Measurements from ENCODE around the gene ABHD16A. TPM values are rescaled to one million over a fixed set of nuclear protein-coding genes. Genes with fewer than 3 reads are reported as not detected.

The ABHD16A gene
- total RNA-seq, 1 donor = 23.5 TPM

DNA sequence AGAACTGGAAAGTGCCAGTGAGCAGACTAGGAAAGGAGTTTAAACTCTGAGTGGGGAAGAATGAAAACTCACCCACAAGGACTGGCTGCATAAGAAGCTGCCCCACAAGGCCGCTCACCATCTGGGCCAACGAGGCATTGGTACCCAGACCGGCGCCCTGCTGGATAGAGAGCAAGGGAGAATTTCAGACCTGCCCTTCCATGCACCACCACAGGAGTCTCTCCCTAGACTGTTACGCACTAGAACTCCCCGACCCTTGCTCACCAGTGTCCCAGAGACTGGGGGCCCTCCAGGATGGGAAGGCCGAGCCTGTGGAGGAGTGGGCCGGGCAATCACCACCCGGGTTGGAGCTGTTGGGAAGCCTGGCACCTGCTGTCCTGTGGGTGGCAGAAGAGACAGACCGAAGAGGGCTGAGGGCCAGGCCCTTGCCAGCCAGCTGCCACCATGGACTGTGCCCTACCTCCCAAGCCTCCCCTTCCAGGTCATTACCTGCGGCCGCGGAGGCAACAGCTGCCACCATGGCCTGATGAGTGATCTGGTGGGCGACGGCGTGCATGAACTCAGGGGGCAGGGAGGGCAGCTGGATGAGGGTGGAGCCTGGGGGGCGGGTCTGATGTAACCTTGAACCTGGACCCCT, 59.2 kb downstream of the ABHD16A start:
- no peak overlapping the region for H3K4me3 ChIP-seq (ENCODE audit: low read depth, low read length)
- no peak for TF ChIP-seq CTCF (IDR thresholded peaks at IDR 0.05; ENCODE audit: insufficient read depth, low read length)
- DNase-seq (ENCODE audit: low read depth) = no peak

GRCh38 chr6:31642798-31643570, 60.1 kb downstream of the ABHD16A start:
- H3K4me3 ChIP-seq (ENCODE audit: low read depth, low read length) = no peak overlapping the region

GRCh38 chr6:31641370-31641769, 61.8 kb downstream of the ABHD16A start:
- no peak for DNase-seq (ENCODE audit: low read depth)
- no peak overlapping the region for H3K4me3 ChIP-seq (ENCODE audit: low read depth, low read length)
- no peak for TF ChIP-seq CTCF (IDR thresholded peaks at IDR 0.05; ENCODE audit: insufficient read depth, low read length)

More at GRCh38 chr6:31642798-31643570, 60.1 kb downstream of the ABHD16A start:
- TF ChIP-seq CTCF (IDR thresholded peaks at IDR 0.05; ENCODE audit: insufficient read depth, low read length) = no peak
- no peak for DNase-seq (ENCODE audit: low read depth)

DNA sequence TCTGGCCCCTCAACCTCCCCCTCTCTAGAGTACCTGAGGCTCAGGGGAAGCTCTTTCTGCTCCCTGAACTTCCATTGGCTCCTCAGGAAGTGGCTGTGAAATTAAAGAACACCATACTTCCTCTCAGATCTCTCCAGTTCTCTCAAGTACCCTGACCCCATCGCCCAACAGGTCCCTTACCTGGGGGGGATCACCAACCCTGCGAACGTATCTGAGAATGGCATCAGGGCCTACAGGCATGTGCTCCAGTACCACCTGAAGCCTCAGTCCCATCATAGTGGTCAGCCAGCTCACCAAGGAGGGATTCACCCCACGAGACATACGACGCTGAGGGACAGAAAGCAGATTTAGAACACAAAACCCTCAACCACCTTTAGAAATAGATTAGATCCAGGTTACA, 62.5 kb downstream of the ABHD16A start:
- TF ChIP-seq CTCF (IDR thresholded peaks at IDR 0.05; ENCODE audit: insufficient read depth, low read length) = no peak
- DNase-seq (ENCODE audit: low read depth) = no peak
- no peak overlapping the region for H3K4me3 ChIP-seq (ENCODE audit: low read depth, low read length)

- H3K4me3 ChIP-seq (ENCODE audit: low read depth, low read length) = no peak overlapping the region
- TF ChIP-seq CTCF (IDR thresholded peaks at IDR 0.05; ENCODE audit: insufficient read depth, low read length) = no peak
- no peak for DNase-seq (ENCODE audit: low read depth)
Measured at GRCh38 chr6:31639449-31639861, 63.7 kb downstream of the ABHD16A start.

DNA sequence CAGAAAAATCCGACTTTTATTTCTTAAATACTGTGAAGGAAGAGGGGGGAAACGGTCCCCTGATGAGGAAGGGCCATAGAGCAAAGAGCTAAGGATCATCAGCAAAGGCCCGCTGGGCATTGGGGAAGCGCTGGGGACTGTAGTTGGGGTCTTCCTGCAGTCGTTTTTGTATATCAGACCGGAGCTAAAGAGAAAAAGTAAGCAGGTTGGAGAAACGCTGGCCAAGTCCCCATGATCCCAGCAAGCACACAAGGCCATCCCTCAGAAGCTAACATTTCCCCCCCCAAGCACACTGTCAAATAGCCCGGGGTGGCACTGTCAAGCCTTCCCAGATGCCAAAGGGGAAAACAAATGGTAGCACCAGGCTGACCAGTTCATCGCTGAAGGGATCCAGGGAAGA, 64.1 kb downstream of the ABHD16A start:
- no peak for DNase-seq (ENCODE audit: low read depth)

More for the DNA sequence above, 64.1 kb downstream of the ABHD16A start:
- no peak for TF ChIP-seq CTCF (IDR thresholded peaks at IDR 0.05; ENCODE audit: insufficient read depth, low read length)
- H3K4me3 ChIP-seq (ENCODE audit: low read depth, low read length) = no peak overlapping the region

Small RNA genes lying within 50 kb of the gene (small RNA-seq; reads per million reads assigned to genes)
- gene LY6G6D = not detected
- not detected for gene MIR4646
- not detected for gene RF00019

Other genes with a start within 250 kb of the ABHD16A start
- 3.4 and 16.6 TPM in 2 replicates for gene MICB, start 205.2 kb downstream of the ABHD16A start, total RNA-seq (ENCODE audit: low replicate concordance)
- gene MCCD1, start 174.4 kb downstream of the ABHD16A start, total RNA-seq (ENCODE audit: low replicate concordance) = not detected in 2 replicates
- 197 and 290 TPM in 2 replicates for gene DDX39B, start 161.3 kb downstream of the ABHD16A start, total RNA-seq (ENCODE audit: low replicate concordance)
- 3.8 and 6.7 TPM in 2 replicates for gene ATP6V1G2, start 156.7 kb downstream of the ABHD16A start, total RNA-seq (ENCODE audit: low replicate concordance)
- 20.0 and 48.7 TPM in 2 replicates for gene NFKBIL1, start 155.7 kb downstream of the ABHD16A start, total RNA-seq (ENCODE audit: low replicate concordance)
- not detected in 2 replicates for gene LTA, start 131.0 kb downstream of the ABHD16A start, total RNA-seq (ENCODE audit: low replicate concordance)
- not detected in 2 replicates for gene TNF, start 127.8 kb downstream of the ABHD16A start, total RNA-seq (ENCODE audit: low replicate concordance)
- not detected in 2 replicates for gene LTB, start 120.9 kb downstream of the ABHD16A start, total RNA-seq (ENCODE audit: low replicate concordance)
- not detected in 2 replicates for gene LST1, start 117.0 kb downstream of the ABHD16A start, total RNA-seq (ENCODE audit: low replicate concordance)
- gene NCR3, start 110.3 kb downstream of the ABHD16A start, total RNA-seq (ENCODE audit: low replicate concordance) = not detected in 2 replicates
- gene AIF1, start 88.1 kb downstream of the ABHD16A start, total RNA-seq (ENCODE audit: low replicate concordance) = not detected in 2 replicates
- 24.0 and 68.0 TPM in 2 replicates for gene PRRC2A, start 82.6 kb downstream of the ABHD16A start, total RNA-seq (ENCODE audit: low replicate concordance)
- gene BAG6, start 50.7 kb downstream of the ABHD16A start, total RNA-seq (ENCODE audit: low replicate concordance) = 109 and 161 TPM in 2 replicates
- 2.0 TPM in 1 of 2 replicates, not detected in the other for gene APOM, start 47.4 kb downstream of the ABHD16A start, total RNA-seq (ENCODE audit: low replicate concordance)
- gene C6orf47, start 42.5 kb downstream of the ABHD16A start, total RNA-seq (ENCODE audit: low replicate concordance) = 18.4 and 26.3 TPM in 2 replicates
- 19.9 and 69.8 TPM in 2 replicates for gene GPANK1, start 38.3 kb downstream of the ABHD16A start, total RNA-seq (ENCODE audit: low replicate concordance)
- 134 and 214 TPM in 2 replicates for gene CSNK2B, start 37.2 kb downstream of the ABHD16A start, total RNA-seq (ENCODE audit: low replicate concordance)
- gene LY6G5B, start 33.3 kb downstream of the ABHD16A start, total RNA-seq (ENCODE audit: low replicate concordance) = 2.8 and 4.5 TPM in 2 replicates
- 1.1 TPM in 1 of 2 replicates, not detected in the other for gene LY6G5C, start 22.3 kb downstream of the ABHD16A start, total RNA-seq (ENCODE audit: low replicate concordance)
- gene LY6G6F, start 3.5 kb upstream of the ABHD16A start, total RNA-seq (ENCODE audit: low replicate concordance) = not detected in 2 replicates
- not detected in 2 replicates for gene LY6G6D, start 12.0 kb upstream of the ABHD16A start, total RNA-seq (ENCODE audit: low replicate concordance)
- gene LY6G6C, start 18.4 kb upstream of the ABHD16A start, total RNA-seq (ENCODE audit: low replicate concordance) = not detected in 2 replicates
- gene MPIG6B, start 20.0 kb upstream of the ABHD16A start, total RNA-seq (ENCODE audit: low replicate concordance) = not detected in 2 replicates
- 70.5 and 223 TPM in 2 replicates for gene DDAH2, start 26.0 kb upstream of the ABHD16A start, total RNA-seq (ENCODE audit: low replicate concordance)
- gene CLIC1, start 33.2 kb upstream of the ABHD16A start, total RNA-seq (ENCODE audit: low replicate concordance) = 174 and 576 TPM in 2 replicates
- 3.1 and 23.0 TPM in 2 replicates for gene MSH5, start 36.7 kb upstream of the ABHD16A start, total RNA-seq (ENCODE audit: low replicate concordance)
- 0.90 and 6.2 TPM in 2 replicates for gene SAPCD1, start 59.3 kb upstream of the ABHD16A start, total RNA-seq (ENCODE audit: low replicate concordance)
- 0.36 and 0.90 TPM in 2 replicates for gene VWA7, start 74.0 kb upstream of the ABHD16A start, total RNA-seq (ENCODE audit: low replicate concordance)
- 19.6 and 68.8 TPM in 2 replicates for gene VARS1, start 92.4 kb upstream of the ABHD16A start, total RNA-seq (ENCODE audit: low replicate concordance)
- 49.5 and 88.3 TPM in 2 replicates for gene LSM2, start 103.6 kb upstream of the ABHD16A start, total RNA-seq (ENCODE audit: low replicate concordance)
- 1.4 and 2.4 TPM in 2 replicates for gene HSPA1L, start 112.0 kb upstream of the ABHD16A start, total RNA-seq (ENCODE audit: low replicate concordance)
- 52.8 and 76.9 TPM in 2 replicates for gene HSPA1A, start 112.2 kb upstream of the ABHD16A start, total RNA-seq (ENCODE audit: low replicate concordance)
- gene HSPA1B, start 124.4 kb upstream of the ABHD16A start, total RNA-seq (ENCODE audit: low replicate concordance) = 62.0 and 112 TPM in 2 replicates
- gene NEU1, start 159.5 kb upstream of the ABHD16A start, total RNA-seq (ENCODE audit: low replicate concordance) = 35.8 and 48.2 TPM in 2 replicates
- gene SLC44A4, start 175.7 kb upstream of the ABHD16A start, total RNA-seq (ENCODE audit: low replicate concordance) = 0.27 TPM in 1 of 2 replicates, not detected in the other
- 37.9 and 62.0 TPM in 2 replicates for gene EHMT2, start 194.4 kb upstream of the ABHD16A start, total RNA-seq (ENCODE audit: low replicate concordance)
- 3.3 and 3.8 TPM in 2 replicates for gene ZBTB12, start 198.8 kb upstream of the ABHD16A start, total RNA-seq (ENCODE audit: low replicate concordance)
- 4.4 and 48.2 TPM in 2 replicates for gene C2, start 224.4 kb upstream of the ABHD16A start, total RNA-seq (ENCODE audit: low replicate concordance)
- gene CFB, start 242.8 kb upstream of the ABHD16A start, total RNA-seq (ENCODE audit: low replicate concordance) = 32.9 and 39.1 TPM in 2 replicates

All from fibroblast of the aortic adventitia (primary cell).